H1 (cell line): ENCODE results near the gene ARMC3. TPM values are rescaled to one million over a fixed set of nuclear protein-coding genes. Genes with fewer than 3 reads are reported as not detected.

ENCODE experiments used
- CTCF ChIA-PET: fragments of 300-600 bp; sonication (Branson Sonifier 250); formaldehyde crosslinking; loops from one replicate; lab custom pipeline; 2021; ENCODE audit not compliant: partially characterized antibody; lab: Charles Lee
- POLR2A ChIA-PET: fragments of 300-600 bp; sonication (Branson Sonifier 250); formaldehyde crosslinking; loops from one replicate; lab custom pipeline; 2021; ENCODE audit warnings: inconsistent platforms; ENCODE audit not compliant: partially characterized antibody; lab: Charles Lee
- DNase-seq, 2 experiments: peaks; one replicate each; pipeline versions ENCODE4 v3.0.0 to v3.0.0-alpha.2; 2010 to 2022; ENCODE audit warnings: low spot score in 2 of 2, low read depth in 1 of 2, mixed read lengths in 1 of 2
- FAIRE-seq: peaks from 2 replicates; lab custom pipeline; 2011; peaks lifted over from hg19 to GRCh38; lab: Jason Lieb, UNC
- H2AFZ ChIP-seq: 2 replicates; pipeline ENCODE4 v1.8.1; 2012; ENCODE audit warnings: low read length, inconsistent platforms
- H2AK5ac ChIP-seq: 2 replicates; pipeline ENCODE4 v1.6.1; 2013; ENCODE audit warnings: low read depth, low read length
- H2BK120ac ChIP-seq: replicated peaks from 2 replicates; pipeline ENCODE3; 2013; ENCODE audit warnings: low read depth, low read length, inconsistent platforms
- H2BK12ac ChIP-seq: 2 replicates; pipeline ENCODE4 v1.6.1; 2013; ENCODE audit warnings: low read depth, low read length
- H2BK15ac ChIP-seq: 2 replicates; pipeline ENCODE4 v1.6.1; 2013; ENCODE audit warnings: low read length
- H2BK20ac ChIP-seq: 2 replicates; pipeline ENCODE4 v1.6.1; 2013; ENCODE audit warnings: low read length
- H2BK5ac ChIP-seq: 2 replicates; pipeline ENCODE4 v1.6.1; 2013; ENCODE audit warnings: low read depth, low read length
- H3K14ac ChIP-seq: 2 replicates; pipeline ENCODE4 v1.6.1; 2013; ENCODE audit warnings: inconsistent platforms; ENCODE audit not compliant: insufficient read length
- H3K18ac ChIP-seq: 2 replicates; pipeline ENCODE4 v1.6.1; 2013; ENCODE audit warnings: low read length; ENCODE audit errors: extremely low read depth
- H3K23ac ChIP-seq: 2 replicates; pipeline ENCODE4 v1.6.1; 2013; ENCODE audit warnings: inconsistent platforms; ENCODE audit not compliant: insufficient read length
- H3K23me2 ChIP-seq: 2 replicates; pipeline ENCODE4 v1.6.1; 2013; ENCODE audit warnings: low read depth, low read length
- H3K27ac ChIP-seq: 2 replicates; pipeline ENCODE4 v1.6.1; 2011; ENCODE audit warnings: low read depth, low read length, inconsistent platforms
- H3K27me3 ChIP-seq, 4 experiments: replicated peaks in 1 of 4; 1 replicate in 1 of 4; 2 replicates in 3 of 4; pipeline versions ENCODE4 v1.6.1 to v1.8.1; 2011 to 2013; ENCODE audit warnings: low read length in 3 of 4, mild to moderate bottlenecking in 3 of 4, inconsistent platforms in 2 of 4, mixed read lengths in 2 of 4, moderate library complexity in 1 of 4; ENCODE audit not compliant: control insufficient read depth in 3 of 4, insufficient read depth in 3 of 4; ENCODE audit errors: extremely low read depth in 1 of 4
- H3K36me3 ChIP-seq, 4 experiments: 2 replicates each; pipeline versions ENCODE4 v1.6.1 to v1.8.1; 2011 to 2013; ENCODE audit warnings: mild to moderate bottlenecking in 4 of 4, low read length in 3 of 4, moderate library complexity in 2 of 4, control low read depth in 1 of 4, inconsistent platforms in 1 of 4; ENCODE audit not compliant: insufficient read depth in 4 of 4, control insufficient read depth in 2 of 4
- H3K4ac ChIP-seq: replicated peaks from 2 replicates; pipeline ENCODE3; 2013; ENCODE audit warnings: low read length, low read depth, mixed read lengths, inconsistent platforms; ENCODE audit not compliant: insufficient read length
- H3K4me1 ChIP-seq, 4 experiments: replicated peaks in 1 of 4; 1 replicate in 1 of 4; 2 replicates in 3 of 4; pipeline versions ENCODE4 v1.6.1 to v1.8.1; 2011 to 2013; ENCODE audit warnings: low read length in 3 of 4, inconsistent platforms in 2 of 4, mixed read lengths in 1 of 4; ENCODE audit not compliant: insufficient read depth in 4 of 4, control insufficient read depth in 3 of 4
- H3K4me2 ChIP-seq, 2 experiments: 2 replicates each; pipeline versions ENCODE4 v1.6.1 to v1.8.1; 2011 to 2013; ENCODE audit warnings: low read depth in 2 of 2, low read length in 2 of 2, control low read depth in 1 of 2, inconsistent platforms in 1 of 2, mild to moderate bottlenecking in 1 of 2; ENCODE audit not compliant: insufficient read depth in 1 of 2
- H3K4me3 ChIP-seq, 4 experiments: fragments of 200-600, 300-600 bp in 1 of 4; sonication (generic), shearing (Covaris generic), sonication (Bioruptor Twin) in 1 of 4; 2 replicates each; pipeline versions ENCODE4 v1.5.1 to v1.8.1; 2011 to 2016; ENCODE audit warnings: low read length in 4 of 4, low read depth in 3 of 4, control low read depth in 2 of 4, inconsistent platforms in 2 of 4, mild to moderate bottlenecking in 2 of 4, mixed read lengths in 1 of 4, moderate library complexity in 1 of 4; ENCODE audit not compliant: insufficient read depth in 2 of 4; ENCODE audit errors: extremely low read depth in 1 of 4
- H3K56ac ChIP-seq: replicated peaks from 2 replicates; pipeline ENCODE3; 2013; ENCODE audit warnings: low read depth, mild to moderate bottlenecking, mixed read lengths, low read length, inconsistent platforms; ENCODE audit not compliant: insufficient read length
- H3K79me1 ChIP-seq: 2 replicates; pipeline ENCODE4 v1.6.1; 2013; ENCODE audit warnings: low read depth, low read length, control low read depth
- H3K79me2 ChIP-seq, 2 experiments: 2 replicates each; pipeline versions ENCODE4 v1.6.1 to v1.8.1; 2012 to 2013; ENCODE audit warnings: low read length in 2 of 2, mild to moderate bottlenecking in 2 of 2, inconsistent platforms in 1 of 2; ENCODE audit not compliant: insufficient read depth in 2 of 2, control insufficient read depth in 1 of 2
- H3K9ac ChIP-seq, 4 experiments: replicated peaks in 1 of 4; 1 replicate in 1 of 4; 2 replicates in 3 of 4; pipeline versions ENCODE4 v1.6.1 to v1.8.1; 2011 to 2013; ENCODE audit warnings: low read depth in 3 of 4, low read length in 3 of 4, control low read depth in 2 of 4, mild to moderate bottlenecking in 2 of 4, moderate library complexity in 2 of 4, inconsistent platforms in 1 of 4; ENCODE audit errors: extremely low read depth in 1 of 4
- H3K9me3 ChIP-seq, 2 experiments: 2 replicates each; pipeline versions ENCODE4 v1.6.1 to v1.8.1; 2012 to 2013; ENCODE audit warnings: mild to moderate bottlenecking in 2 of 2, moderate library complexity in 2 of 2, control low read depth in 1 of 2, inconsistent platforms in 1 of 2, low read depth in 1 of 2, low read length in 1 of 2, mixed read lengths in 1 of 2; ENCODE audit not compliant: insufficient read depth in 2 of 2
- H4K20me1 ChIP-seq, 2 experiments: replicated peaks in 1 of 2; 2 replicates each; pipeline versions ENCODE3 to v1.8.1; 2011 to 2013; ENCODE audit warnings: inconsistent platforms in 2 of 2, low read length in 2 of 2, mild to moderate bottlenecking in 1 of 2; ENCODE audit not compliant: insufficient read depth in 2 of 2, control insufficient read depth in 1 of 2
- H4K5ac ChIP-seq: 2 replicates; pipeline ENCODE4 v1.6.1; 2013; ENCODE audit warnings: low read length, low read depth, mixed read lengths, inconsistent platforms; ENCODE audit not compliant: insufficient read length
- H4K8ac ChIP-seq: 2 replicates; pipeline ENCODE4 v1.8.0; 2013; ENCODE audit warnings: mild to moderate bottlenecking, moderate library complexity, low read length, inconsistent platforms; ENCODE audit not compliant: insufficient read depth; ENCODE audit errors: extremely low read depth
- H4K91ac ChIP-seq: replicated peaks from 2 replicates; pipeline ENCODE3; 2013; ENCODE audit warnings: low read length, mixed read lengths, inconsistent platforms; ENCODE audit not compliant: insufficient read length
- BACH1 ChIP-seq: IDR thresholded peaks from 2 replicates; pipeline ENCODE4 v1.6.1; 2012; ENCODE audit warnings: low read length, improper control_type of control experiment
- BCL11A ChIP-seq, 2 experiments: IDR thresholded peaks; one replicate each; pipeline ENCODE4 v1.6.1; 2011; ENCODE audit warnings: low read depth in 2 of 2, low read length in 2 of 2, mild to moderate bottlenecking in 2 of 2
- CHD2 ChIP-seq: IDR thresholded peaks from 2 replicates; pipeline ENCODE4 v1.6.1; 2012; ENCODE audit warnings: low read length, improper control_type of control experiment
- CTCF ChIP-seq, 3 experiments: IDR thresholded peaks; 1 replicate in 2 of 3; 2 replicates in 1 of 3; pipeline versions ENCODE4 v1.5.1 to v1.6.1; 2011; ENCODE audit warnings: low read length in 3 of 3, mild to moderate bottlenecking in 3 of 3, inconsistent platforms in 2 of 3, low read depth in 1 of 3, moderate library complexity in 1 of 3; ENCODE audit not compliant: insufficient read depth in 1 of 3; ENCODE audit errors: control extremely low read depth in 1 of 3
- FOSL1 ChIP-seq: IDR thresholded peaks from 2 replicates; pipeline ENCODE4 v1.6.1; 2011; ENCODE audit warnings: mild to moderate bottlenecking, low read depth, low read length, moderate library complexity; ENCODE audit not compliant: insufficient read depth
- MAFK ChIP-seq: IDR thresholded peaks from 2 replicates; pipeline ENCODE4 v1.6.1; 2012; ENCODE audit warnings: low read depth, mild to moderate bottlenecking, improper control_type of control experiment, low read length
- MAX ChIP-seq: IDR thresholded peaks from 2 replicates; pipeline ENCODE4 v1.6.1; 2012; ENCODE audit warnings: inconsistent platforms
- NRF1 ChIP-seq: IDR thresholded peaks from 2 replicates; pipeline ENCODE4 v1.6.1; 2011; ENCODE audit warnings: mild to moderate bottlenecking, low read depth, low read length, improper control_type of control experiment
- PHF8 ChIP-seq: fragments of 200-600 bp; sonication (generic); conservative IDR thresholded peaks from 2 replicates; pipeline ENCODE4 v1.7.1; 2012; ENCODE audit warnings: low read depth, mild to moderate bottlenecking, inconsistent platforms, low read length, moderate library complexity
- POU5F1 ChIP-seq: IDR thresholded peaks from 2 replicates; pipeline ENCODE4 v1.6.1; 2011; ENCODE audit warnings: low read depth, mild to moderate bottlenecking, low read length, moderate library complexity
- SIN3A ChIP-seq, 2 experiments: IDR thresholded peaks in 1 of 2; conservative IDR thresholded peaks in 1 of 2; 2 replicates each; pipeline ENCODE4 v1.6.1; 2011 to 2012; ENCODE audit warnings: low read length in 2 of 2, improper control_type of control experiment in 1 of 2, low read depth in 1 of 2, mild to moderate bottlenecking in 1 of 2
- SIRT6 ChIP-seq: IDR thresholded peaks from one replicate; pipeline ENCODE4 v1.7.1; 2012; ENCODE audit warnings: low read length, inconsistent platforms
- WGBS, 2 experiments: shearing (Covaris generic) in 1 of 2; methylation state at CpG; one replicate each; pipeline versions ENCODE4 v1.1.6 to v1.1.7; 2013 to 2015; ENCODE audit warnings: low lambda C conversion rate in 2 of 2, mixed read lengths in 2 of 2, inconsistent platforms in 1 of 2, low coverage in 1 of 2, missing lambda C conversion rate in 1 of 2; ENCODE audit not compliant: insufficient replicate concordance in 2 of 2, insufficient coverage in 1 of 2, insufficient read length in 1 of 2; ENCODE audit errors: extremely low coverage in 1 of 2, missing lambda C conversion rate in 1 of 2; 5-methylcytosine and 5-hydroxymethylcytosine counted together
- polyA plus RNA-seq, 7 experiments: library from polyadenylated mRNA; depleted of rRNA in 3 of 7; stranded (reverse) in 5 of 7; unstranded in 2 of 7; fragments of >200 nt in 5 of 7; fragments of 200-250 nt in 2 of 7; gene quantifications; 1 replicate in 5 of 7; 2 replicates in 1 of 7; 4 replicates in 1 of 7; pipeline versions ENCODE4 v1.2.1 to v1.2.3, GENCODE V29; 2011 to 2013; ENCODE audit warnings: missing spikeins in 2 of 7, mixed read lengths in 2 of 7
- total RNA-seq: library from RNA; stranded (reverse); fragmentation: NEBNext Ultra II Directional; extraction: Animal tissue kit (Norgen Biotek cat#: 25700); gene quantifications from 2 replicates; pipeline ENCODE4 v1.2.1, GENCODE V29; 2021

ARMC3 gene
- total and polyA plus RNA-seq, 2 of the 8 experiments (the other 6 are each of a cell fraction or from before 2014, with no cell fraction given), result 0.15 TPM

- FAIRE-seq (peak; percentile 36), DNase-seq (peak; percentile 44 to 69)
- H3K36me3 ChIP-seq, result no peaks in the 10 kb centered on the region
- no peak overlapping the region for H2AK5ac ChIP-seq
- H3K79me1 ChIP-seq, result no peaks in the 10 kb centered on the region; the same call in 1 of the 2 replicates
- no peak overlapping the region for H3K18ac ChIP-seq
- H3K27me3 ChIP-seq, result no peaks in the 10 kb centered on the region
- no peak overlapping the region for H4K5ac ChIP-seq
- H2BK20ac ChIP-seq, result no peak overlapping the region
- ChIA-PET CTCF (interaction anchor here (0.7 to 1.5 kb wide), 2 partner anchors 39 to 1618 kb away, joined by 3 to 4 read pairs; no protein-coding TSS in a partner anchor), POLR2A (no interaction called here)
- no peaks in the 10 kb centered on the region for H4K20me1 ChIP-seq
- no peak overlapping the region for H3K23ac ChIP-seq
- H2BK12ac ChIP-seq, result no peak overlapping the region
- no peak overlapping the region for H3K4ac ChIP-seq
- no peak overlapping the region for H3K4me3 ChIP-seq
- H2BK15ac ChIP-seq, result no peak overlapping the region
- no peaks in the 10 kb centered on the region for H3K9me3 ChIP-seq
- 71% methylated on average over 2 of the region's 2 CpGs; no CpG with 5 or more reads in 1 of the 2 experiments for WGBS, 2 experiments
- H2BK120ac ChIP-seq, result no peak overlapping the region
- H2AFZ ChIP-seq, result no peak overlapping the region
- H3K56ac ChIP-seq, result no peak overlapping the region
- no peaks in the 10 kb centered on the region for H3K23me2 ChIP-seq
- no peak overlapping the region for H2BK5ac ChIP-seq
- no peak overlapping the region for H3K4me2 ChIP-seq
- no peak overlapping the region for H4K91ac ChIP-seq
- no peak overlapping the region for H4K8ac ChIP-seq
- peaks cover 0 to 3% (median under 1%) of the 10 kb centered on the region in 4 experiments; a peak in 3 of 7 replicates for H3K4me1 ChIP-seq
- H3K14ac ChIP-seq, result no peak overlapping the region
- no peak overlapping the region for H3K27ac ChIP-seq
- H3K79me2 ChIP-seq, result no peaks in the 10 kb centered on the region
- no peak overlapping the region for H3K9ac ChIP-seq
- no peak for TF ChIP-seq SIRT6
- peak; percentile 82; the same call in 1 of the 2 replicates for TF ChIP-seq POU5F1
- TF ChIP-seq CTCF (IDR thresholded peaks at IDR 0.05; ENCODE audit: control extremely low read depth in 1 of 3, insufficient read depth in 1 of 3, low read depth in 1 of 3, low read length in 3 of 3), result no peak
- no peak for TF ChIP-seq SIN3A (conservative IDR thresholded peaks at IDR 0.05 in 1 of 2, IDR thresholded peaks at IDR 0.05 in 1 of 2; ENCODE audit: low read depth in 1 of 2, low read length in 2 of 2)
- TF ChIP-seq PHF8, result no peak
- TF ChIP-seq BCL11A (IDR thresholded peaks at IDR 0.05; ENCODE audit: low read depth in 2 of 2, low read length in 2 of 2), result no peak
- TF ChIP-seq MAFK, result no peak
- no peak for TF ChIP-seq NRF1
- no peak for TF ChIP-seq FOSL1
- no peak for TF ChIP-seq BACH1
- no peak for TF ChIP-seq MAX
- no peak for TF ChIP-seq CHD2
Measured at GRCh38 chr10:22997096-22997495, 69.2 kb downstream of the ARMC3 start.
